Prostate gland (tissue), 2 donors: ENCODE data around the gene PTPRCAP.

Experiments used
- CTCF ChIP-seq, 4 experiments: fragments of 200-600 bp in 2 of 4; fragments of 450-650 bp in 2 of 4; sonication (generic) in 2 of 4; IDR thresholded peaks; 1 replicate in 3 of 4; 2 replicates in 1 of 4; pipeline ENCODE4 v1.5.1; 2016 to 2019; ENCODE audit warnings: antibody characterized with exemption in 4 of 4, mild to moderate bottlenecking in 2 of 4, moderate library complexity in 2 of 4
- POLR2A ChIP-seq: fragments of 450-650 bp; IDR thresholded peaks from one replicate; pipeline ENCODE4 v1.6.1; 2016; ENCODE audit warnings: antibody characterized with exemption, mild to moderate bottlenecking
- POLR2AphosphoS5 ChIP-seq: sonication (generic); formaldehyde crosslinking; IDR thresholded peaks from one replicate; pipeline ENCODE4 v1.6.1; 2017; ENCODE audit warnings: antibody characterized with exemption

- TF ChIP-seq CTCF (IDR thresholded peaks at IDR 0.05): peak in 2 of 4 experiments; percentile 34 to 44
- TF ChIP-seq POLR2AphosphoS5: peak; percentile 99
- TF ChIP-seq POLR2A: peak; percentile 70
Observed at GRCh38 chr11:67482827-67483798, 45.6 kb upstream of the PTPRCAP start, which contains the start of gene AIP.
